ENCODE results near the gene RETREG2.
A peak's percentile ranks its signal among the peaks of the same experiment; 100 is the strongest.

The RETREG2 gene

DNA sequence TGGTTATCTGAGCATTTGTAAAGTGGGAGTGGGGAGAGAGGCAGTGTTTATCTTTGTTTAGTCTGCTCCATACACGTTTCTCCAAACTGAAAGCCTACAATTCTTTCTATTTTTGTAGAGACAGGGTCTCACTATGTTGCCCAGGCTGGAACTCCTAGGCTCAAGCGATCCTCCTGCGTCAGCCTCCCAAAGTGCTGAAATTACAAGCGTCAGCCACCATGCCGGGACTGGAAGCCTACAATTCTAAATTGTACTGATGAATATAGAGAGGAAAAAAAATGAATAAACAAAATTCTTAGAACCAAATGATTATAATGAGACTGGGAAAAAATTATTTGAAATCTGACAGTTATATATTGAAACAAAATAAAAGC is 27.1 kb downstream of the RETREG2 start:
- H3K4me1 ChIP-seq: peaks cover 11% of the 10 kb centered on the region
- H3K27me3 ChIP-seq: no peaks in the 10 kb centered on the region
- H3K36me3 ChIP-seq: peaks cover 8% of the 10 kb centered on the region
- no peak overlapping the region for H3K4me3 ChIP-seq (ENCODE audit: low read depth, low read length)
- H3K9me3 ChIP-seq: no peaks in the 10 kb centered on the region
- TF ChIP-seq, protein P1, sequence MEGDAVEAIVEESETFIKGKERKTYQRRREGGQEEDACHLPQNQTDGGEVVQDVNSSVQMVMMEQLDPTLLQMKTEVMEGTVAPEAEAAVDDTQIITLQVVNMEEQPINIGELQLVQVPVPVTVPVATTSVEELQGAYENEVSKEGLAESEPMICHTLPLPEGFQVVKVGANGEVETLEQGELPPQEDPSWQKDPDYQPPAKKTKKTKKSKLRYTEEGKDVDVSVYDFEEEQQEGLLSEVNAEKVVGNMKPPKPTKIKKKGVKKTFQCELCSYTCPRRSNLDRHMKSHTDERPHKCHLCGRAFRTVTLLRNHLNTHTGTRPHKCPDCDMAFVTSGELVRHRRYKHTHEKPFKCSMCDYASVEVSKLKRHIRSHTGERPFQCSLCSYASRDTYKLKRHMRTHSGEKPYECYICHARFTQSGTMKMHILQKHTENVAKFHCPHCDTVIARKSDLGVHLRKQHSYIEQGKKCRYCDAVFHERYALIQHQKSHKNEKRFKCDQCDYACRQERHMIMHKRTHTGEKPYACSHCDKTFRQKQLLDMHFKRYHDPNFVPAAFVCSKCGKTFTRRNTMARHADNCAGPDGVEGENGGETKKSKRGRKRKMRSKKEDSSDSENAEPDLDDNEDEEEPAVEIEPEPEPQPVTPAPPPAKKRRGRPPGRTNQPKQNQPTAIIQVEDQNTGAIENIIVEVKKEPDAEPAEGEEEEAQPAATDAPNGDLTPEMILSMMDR (IDR thresholded peaks at IDR 0.05; ENCODE audit: low read depth, low read length): no peak
- DNase-seq: no peak

DNA sequence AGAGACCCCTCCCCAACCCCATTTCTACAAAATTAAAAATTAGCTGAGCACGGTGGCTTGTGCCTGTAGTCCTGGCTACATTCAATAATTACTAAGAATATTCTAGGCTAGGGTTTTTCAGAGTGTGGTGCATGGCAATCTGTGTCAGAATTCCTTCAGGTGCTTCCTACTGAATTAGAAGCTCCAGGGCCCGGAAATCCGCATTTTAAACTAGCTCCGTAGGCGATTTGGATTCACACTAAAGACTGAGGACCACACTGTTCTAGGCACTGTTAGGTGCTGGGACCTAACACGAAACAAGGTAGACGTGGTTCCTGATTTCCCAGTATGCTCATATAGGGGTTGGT is 27.9 kb downstream of the RETREG2 start:
- peaks cover 11% of the 10 kb centered on the region for H3K4me1 ChIP-seq
- DNase-seq: no peak
- H3K27me3 ChIP-seq: no peaks in the 10 kb centered on the region
- H3K36me3 ChIP-seq: peaks cover 16% of the 10 kb centered on the region
- TF ChIP-seq, protein P1 (IDR thresholded peaks at IDR 0.05; ENCODE audit: low read depth, low read length): no peak
- H3K9me3 ChIP-seq: no peaks in the 10 kb centered on the region
- peak overlapping the region; percentile 71 for H3K4me3 ChIP-seq (ENCODE audit: low read depth, low read length)

DNA sequence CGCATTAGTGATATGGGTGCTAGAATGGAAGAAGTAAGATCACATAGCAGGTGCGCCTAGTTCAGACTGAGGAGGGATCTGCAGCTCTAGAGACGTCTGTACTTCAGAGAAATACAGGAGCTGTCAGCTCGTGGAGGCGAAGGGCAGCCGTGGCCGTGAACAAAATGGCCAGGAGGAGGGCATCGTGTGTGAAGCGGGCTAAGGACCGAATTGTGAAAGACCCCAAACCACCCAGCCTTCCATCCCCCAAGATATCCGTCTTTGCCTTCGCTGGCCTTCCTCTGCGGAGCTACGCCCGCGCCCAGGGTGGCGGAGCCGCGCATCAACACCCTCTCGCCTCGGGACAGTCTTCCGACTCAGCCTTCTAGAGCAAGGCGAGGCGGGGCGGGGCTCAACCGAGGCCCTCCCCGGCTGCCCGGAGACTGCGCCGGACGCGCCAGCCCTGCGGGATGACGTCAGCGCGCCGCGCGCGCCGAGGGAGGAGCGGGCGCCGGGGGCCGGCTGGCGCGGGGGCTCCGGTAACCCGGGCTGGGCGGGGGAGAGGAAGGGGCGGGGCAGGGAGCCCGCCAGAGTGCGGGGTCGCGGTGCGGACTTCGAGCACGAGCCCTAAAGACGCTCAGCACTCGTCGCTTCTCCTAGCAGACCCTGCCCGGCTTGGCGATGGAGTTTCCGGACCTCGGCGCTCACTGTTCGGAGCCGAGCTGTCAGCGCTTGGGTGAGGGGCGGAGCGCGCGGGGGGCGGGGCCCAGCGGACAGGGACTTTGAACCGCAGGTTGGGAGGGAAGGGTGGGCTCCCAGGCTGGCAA is 28.5 kb downstream of the RETREG2 start, which contains the start of gene ZFAND2B:
TSS of gene ZFAND2B (plus strand) at position 455 of the 806 bp plus-strand sequence. CDS start at position 661, 206 bp downstream.
- Histone ChIP-seq H3K27me3 (no peaks in the 10 kb centered on the region), H3K4me1 (peaks cover 11% of the 10 kb centered on the region), H3K4me3 (ENCODE audit: low read depth, low read length) (peak within 1 kb of the TSS; percentile 71), H3K36me3 (peaks cover 20% of the 10 kb centered on the region), H3K9me3 (no peaks in the 10 kb centered on the region)
- peak; percentile 97 for DNase-seq
- TF ChIP-seq, protein P1 (IDR thresholded peaks at IDR 0.05; ENCODE audit: low read depth, low read length): 0 out of 2 replicates have a peak, but pooled peaks have one; percentile 13

DNA sequence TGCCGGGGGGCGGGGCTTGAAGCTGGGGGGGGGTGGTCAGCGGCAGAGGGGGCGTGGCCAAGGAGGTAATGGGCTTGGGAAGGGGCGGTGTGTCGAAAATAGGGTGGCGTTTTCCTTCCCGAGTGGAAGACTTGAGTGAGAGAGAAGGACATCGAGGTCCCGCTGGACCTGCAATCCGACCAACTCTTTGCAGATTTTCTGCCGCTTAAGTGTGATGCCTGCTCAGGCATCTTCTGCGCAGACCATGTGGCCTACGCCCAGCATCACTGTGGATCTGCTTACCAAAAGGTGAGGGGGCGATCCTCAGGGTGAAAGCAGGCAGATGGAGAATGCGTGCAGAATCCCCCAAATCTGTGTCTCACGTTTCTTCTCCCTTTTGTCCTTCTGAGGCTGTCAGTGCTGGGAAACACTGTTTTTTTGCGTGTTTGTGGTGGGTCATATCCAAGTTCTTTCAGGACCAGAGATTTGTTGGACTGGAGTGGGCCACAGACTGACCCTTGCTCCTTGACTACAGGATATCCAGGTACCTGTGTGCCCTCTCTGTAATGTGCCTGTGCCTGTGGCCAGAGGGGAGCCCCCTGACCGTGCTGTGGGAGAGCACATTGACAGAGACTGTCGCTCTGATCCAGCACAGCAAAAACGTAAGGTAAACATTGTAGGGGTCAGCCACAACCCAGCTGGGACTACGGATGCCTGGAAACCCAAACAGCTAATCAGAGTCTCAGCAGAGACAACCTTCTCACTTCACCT is 29.2 kb downstream of the RETREG2 start:
- Histone ChIP-seq H3K36me3 (peaks cover 25% of the 10 kb centered on the region), H3K4me1 (peaks cover 11% of the 10 kb centered on the region), H3K27me3 (no peaks in the 10 kb centered on the region), H3K4me3 (ENCODE audit: low read depth, low read length) (peak overlapping the region; percentile 71), H3K9me3 (no peaks in the 10 kb centered on the region)
- TF ChIP-seq, protein P1 (IDR thresholded peaks at IDR 0.05; ENCODE audit: low read depth, low read length): no peak
- no peak for DNase-seq

DNA sequence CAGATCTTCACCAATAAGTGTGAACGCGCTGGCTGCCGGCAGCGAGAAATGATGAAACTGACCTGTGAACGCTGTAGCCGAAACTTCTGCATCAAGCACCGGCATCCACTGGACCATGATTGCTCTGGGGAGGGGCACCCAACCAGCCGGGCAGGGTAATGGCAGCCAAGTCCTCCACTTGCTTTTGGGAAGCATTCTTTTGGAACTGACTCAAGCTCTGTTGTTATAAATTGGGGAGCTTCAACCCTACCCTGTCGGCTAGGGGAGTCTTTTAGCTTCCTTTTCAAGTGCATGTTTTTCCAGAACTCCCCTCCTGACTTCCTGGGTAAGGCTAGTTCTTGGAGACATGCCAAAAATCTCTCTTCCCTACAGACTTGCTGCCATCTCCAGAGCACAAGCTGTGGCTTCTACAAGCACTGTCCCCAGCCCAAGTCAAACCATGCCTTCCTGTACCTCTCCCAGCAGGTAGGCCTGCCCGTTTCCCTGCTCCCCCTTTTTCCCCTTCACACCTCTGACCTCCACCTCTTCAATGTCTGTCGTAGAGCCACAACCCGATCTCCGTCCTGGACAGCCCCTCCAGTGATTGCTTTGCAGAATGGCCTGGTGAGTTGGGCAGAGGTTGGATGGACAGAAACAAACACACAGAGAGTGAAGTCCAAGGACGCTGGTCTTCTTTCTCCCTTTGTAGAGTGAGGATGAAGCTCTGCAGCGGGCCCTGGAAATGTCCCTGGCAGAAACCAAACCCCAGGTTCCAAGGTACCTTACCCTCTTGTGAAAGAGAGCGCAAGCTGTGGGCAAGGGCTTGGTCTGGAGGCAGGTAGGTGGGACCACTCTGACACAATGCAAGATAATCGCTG is 30.0 kb downstream of the RETREG2 start:
- Histone ChIP-seq H3K4me3 (ENCODE audit: low read depth, low read length) (peak overlapping the region; percentile 71), H3K9me3 (no peaks in the 10 kb centered on the region), H3K4me1 (peaks cover 11% of the 10 kb centered on the region), H3K27me3 (no peaks in the 10 kb centered on the region), H3K36me3 (peaks cover 32% of the 10 kb centered on the region)
- TF ChIP-seq, protein P1 (IDR thresholded peaks at IDR 0.05; ENCODE audit: low read depth, low read length): no peak
- DNase-seq: no peak

Measured in BE2C (cell line).